DMS79 treated with DMSO at 0.1 percent for 48 hours (cell line): ENCODE measurements around the gene USP17L22.
"Not testable (repeated sequence)": the region's sequence is repeated elsewhere in the genome, so short reads cannot be mapped to it uniquely, and the experiment has no call there.

ENCODE experiments used
- DNase-seq: peaks from one replicate; lab custom pipeline; 2025; lab: John Stamatoyannopoulos, UW

Gene USP17L22, protein sequence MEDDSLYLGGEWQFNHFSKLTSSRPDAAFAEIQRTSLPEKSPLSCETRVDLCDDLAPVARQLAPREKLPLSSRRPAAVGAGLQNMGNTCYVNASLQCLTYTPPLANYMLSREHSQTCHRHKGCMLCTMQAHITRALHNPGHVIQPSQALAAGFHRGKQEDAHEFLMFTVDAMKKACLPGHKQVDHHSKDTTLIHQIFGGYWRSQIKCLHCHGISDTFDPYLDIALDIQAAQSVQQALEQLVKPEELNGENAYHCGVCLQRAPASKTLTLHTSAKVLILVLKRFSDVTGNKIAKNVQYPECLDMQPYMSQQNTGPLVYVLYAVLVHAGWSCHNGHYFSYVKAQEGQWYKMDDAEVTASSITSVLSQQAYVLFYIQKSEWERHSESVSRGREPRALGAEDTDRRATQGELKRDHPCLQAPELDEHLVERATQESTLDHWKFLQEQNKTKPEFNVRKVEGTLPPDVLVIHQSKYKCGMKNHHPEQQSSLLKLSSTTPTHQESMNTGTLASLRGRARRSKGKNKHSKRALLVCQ

DNA sequence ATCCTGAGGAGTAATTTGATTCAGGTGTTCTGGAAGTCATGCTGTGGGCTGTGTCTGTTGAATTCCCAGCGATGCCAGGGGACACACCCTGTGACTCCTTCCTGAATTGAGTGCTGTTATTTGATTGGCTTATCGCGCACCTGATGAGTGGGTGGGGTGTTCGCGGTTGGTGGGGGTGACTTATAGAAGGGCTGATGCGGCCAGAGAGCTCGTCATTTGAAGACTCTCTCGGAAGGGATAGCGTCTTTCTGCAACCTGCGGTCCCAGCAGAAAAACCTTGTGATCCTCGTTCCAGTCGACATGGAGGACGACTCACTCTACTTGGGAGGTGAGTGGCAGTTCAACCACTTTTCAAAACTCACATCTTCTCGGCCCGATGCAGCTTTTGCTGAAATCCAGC, at the start of gene USP17L22:
TSS of gene USP17L22 (plus strand) at position 301 of the 400 bp plus-strand sequence. CDS start at position 301, 0 bp downstream.
- not testable (repeated sequence) for DNase-seq

- not testable (repeated sequence) for DNase-seq
Observed at GRCh38 chr4:9219852-9220251, 47.6 kb upstream of the USP17L22 start, which contains the start of gene USP17L12. Gene USP17L12 (plus strand): TSS chr4:9220152. CDS start chr4:9220152, 0 bp downstream.

DNA sequence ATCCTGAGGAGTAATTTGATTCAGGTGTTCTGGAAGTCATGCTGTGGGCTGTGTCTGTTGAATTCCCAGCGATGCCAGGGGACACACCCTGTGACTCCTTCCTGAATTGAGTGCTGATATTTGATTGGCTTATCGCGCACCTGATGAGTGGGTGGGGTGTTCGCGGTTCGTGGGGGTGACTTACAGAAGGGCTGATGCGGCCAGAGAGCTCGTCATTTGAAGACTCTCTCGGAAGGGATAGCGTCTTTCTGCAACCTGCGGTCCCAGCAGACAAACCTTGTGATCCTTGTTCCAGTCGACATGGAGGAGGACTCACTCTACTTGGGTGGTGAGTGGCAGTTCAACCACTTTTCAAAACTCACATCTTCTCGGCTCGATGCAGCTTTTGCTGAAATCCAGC, 42.8 kb upstream of the USP17L22 start, which contains the start of gene USP17L13:
TSS of gene USP17L13 (plus strand) at position 301 of the 400 bp plus-strand sequence. CDS start at position 301, 0 bp downstream.
- not testable (repeated sequence) for DNase-seq

- DNase-seq: not testable (repeated sequence)
Observed at GRCh38 chr4:9230249-9230648, 37.2 kb upstream of the USP17L22 start.

GRCh38 chr4:9234085-9234484, 33.3 kb upstream of the USP17L22 start, which contains the start of gene USP17L15:
Gene USP17L15 (plus strand): TSS chr4:9234385. CDS start chr4:9234385, 0 bp downstream.
- not testable (repeated sequence) for DNase-seq

GRCh38 chr4:9238461-9238860, 29.0 kb upstream of the USP17L22 start:
- DNase-seq: not testable (repeated sequence)

- DNase-seq: not testable (repeated sequence)
Observed at GRCh38 chr4:9243579-9243978, 23.8 kb upstream of the USP17L22 start, which contains the start of gene USP17L17. Gene USP17L17 (plus strand): TSS chr4:9243879. CDS start chr4:9243879, 0 bp downstream.

DNA sequence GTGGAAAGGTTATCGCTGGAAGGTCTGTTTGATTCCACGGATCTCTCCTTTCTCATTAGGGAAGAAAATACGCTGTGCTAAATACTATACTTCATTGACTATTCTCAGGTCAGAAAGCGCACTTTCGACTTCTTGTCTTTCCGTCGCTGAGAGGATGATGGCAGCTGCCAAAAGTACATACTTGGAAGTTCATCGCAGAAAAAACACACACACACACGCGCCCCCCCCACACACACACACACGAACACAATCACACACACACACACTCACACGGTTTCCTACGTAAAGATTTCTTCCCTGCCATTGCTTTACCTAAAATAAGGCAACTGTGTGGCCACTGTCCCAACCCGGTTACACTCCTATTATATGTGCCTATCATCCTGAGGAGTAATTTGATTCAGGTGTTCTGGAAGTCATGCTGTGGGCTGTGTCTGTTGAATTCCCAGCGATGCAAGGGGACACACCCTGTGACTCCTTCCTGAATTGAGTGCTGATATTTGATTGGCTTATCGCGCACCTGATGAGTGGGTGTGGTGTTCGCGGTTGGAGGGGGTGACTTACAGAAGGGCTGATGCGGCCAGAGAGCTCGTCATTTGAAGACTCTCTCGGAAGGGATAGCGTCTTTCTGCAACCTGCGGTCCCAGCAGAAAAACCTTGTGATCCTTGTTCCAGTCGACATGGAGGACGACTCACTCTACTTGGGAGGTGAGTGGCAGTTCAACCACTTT, 19.3 kb upstream of the USP17L22 start, which contains the start of gene USP17L18:
TSS of gene USP17L18 (plus strand) at position 678 of the 728 bp plus-strand sequence. CDS start at position 678, 0 bp downstream.
- DNase-seq: not testable (repeated sequence)

DNA sequence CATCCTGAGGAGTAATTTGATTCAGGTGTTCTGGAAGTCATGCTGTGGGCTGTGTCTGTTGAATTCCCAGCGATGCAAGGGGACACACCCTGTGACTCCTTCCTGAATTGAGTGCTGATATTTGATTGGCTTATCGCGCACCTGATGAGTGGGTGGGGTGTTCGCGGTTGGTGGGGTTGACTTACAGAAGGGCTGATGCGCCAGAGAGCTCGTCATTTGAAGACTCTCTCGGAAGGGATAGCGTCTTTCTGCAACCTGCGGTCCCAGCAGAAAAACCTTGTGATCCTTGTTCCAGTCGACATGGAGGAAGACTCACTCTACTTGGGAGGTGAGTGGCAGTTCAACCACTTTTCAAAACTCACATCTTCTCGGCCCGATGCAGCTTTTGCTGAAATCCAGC, 14.3 kb upstream of the USP17L22 start, which contains the start of gene USP17L19:
TSS of gene USP17L19 (plus strand) at position 301 of the 400 bp plus-strand sequence. CDS start at position 301, 0 bp downstream.
- DNase-seq: not testable (repeated sequence)

DNA sequence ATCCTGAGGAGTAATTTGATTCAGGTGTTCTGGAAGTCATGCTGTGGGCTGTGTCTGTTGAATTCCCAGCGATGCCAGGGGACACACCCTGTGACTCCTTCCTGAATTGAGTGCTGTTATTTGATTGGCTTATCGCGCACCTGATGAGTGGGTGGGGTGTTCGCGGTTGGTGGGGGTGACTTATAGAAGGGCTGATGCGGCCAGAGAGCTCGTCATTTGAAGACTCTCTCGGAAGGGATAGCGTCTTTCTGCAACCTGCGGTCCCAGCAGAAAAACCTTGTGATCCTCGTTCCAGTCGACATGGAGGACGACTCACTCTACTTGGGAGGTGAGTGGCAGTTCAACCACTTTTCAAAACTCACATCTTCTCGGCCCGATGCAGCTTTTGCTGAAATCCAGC, 9.6 kb upstream of the USP17L22 start, which contains the start of gene USP17L20:
TSS of gene USP17L20 (plus strand) at position 301 of the 400 bp plus-strand sequence. CDS start at position 301, 0 bp downstream.
- not testable (repeated sequence) for DNase-seq

DNA sequence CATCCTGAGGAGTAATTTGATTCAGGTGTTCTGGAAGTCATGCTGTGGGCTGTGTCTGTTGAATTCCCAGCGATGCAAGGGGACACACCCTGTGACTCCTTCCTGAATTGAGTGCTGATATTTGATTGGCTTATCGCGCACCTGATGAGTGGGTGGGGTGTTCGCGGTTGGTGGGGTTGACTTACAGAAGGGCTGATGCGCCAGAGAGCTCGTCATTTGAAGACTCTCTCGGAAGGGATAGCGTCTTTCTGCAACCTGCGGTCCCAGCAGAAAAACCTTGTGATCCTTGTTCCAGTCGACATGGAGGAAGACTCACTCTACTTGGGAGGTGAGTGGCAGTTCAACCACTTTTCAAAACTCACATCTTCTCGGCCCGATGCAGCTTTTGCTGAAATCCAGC, 4.8 kb upstream of the USP17L22 start, which contains the start of gene USP17L21:
TSS of gene USP17L21 (plus strand) at position 301 of the 400 bp plus-strand sequence. CDS start at position 301, 0 bp downstream.
- not testable (repeated sequence) for DNase-seq

DNA sequence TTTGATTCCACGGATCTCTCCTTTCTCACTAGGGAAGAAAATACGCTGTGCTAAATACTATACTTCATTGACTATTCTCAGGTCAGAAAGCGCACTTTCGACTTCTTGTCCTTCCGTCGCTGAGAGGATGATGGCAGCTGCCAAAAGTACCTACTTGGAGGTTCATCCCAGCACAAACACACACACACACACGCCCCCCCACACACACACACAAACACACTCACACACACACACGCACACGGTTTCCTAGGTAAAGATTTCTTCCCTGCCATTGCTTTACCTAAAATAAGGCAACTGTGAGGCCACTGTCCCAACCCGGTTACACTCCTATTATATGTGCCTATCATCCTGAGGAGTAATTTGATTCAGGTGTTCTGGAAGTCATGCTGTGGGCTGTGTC, 4.3 kb downstream of the USP17L22 start:
- DNase-seq: not testable (repeated sequence)
